T-cell (primary cell): Measurements from ENCODE around the gene PTP4A2. TPM values are rescaled to one million over a fixed set of nuclear protein-coding genes. Genes with fewer than 3 reads are reported as not detected.

Source experiments
- ATAC-seq, 4 experiments: fragments of 200-7000 bp in 3 of 4; fragments of 150-1000 bp in 1 of 4; cut with Tn5 transposase; replicated peaks in 1 of 4; 1 replicate in 3 of 4; 2 replicates in 1 of 4; pipeline ENCODE4 v1.10.0; 2021; ENCODE audit warnings: moderate library complexity in 3 of 4, mild to moderate bottlenecking in 2 of 4, moderate number of reproducible peaks in 1 of 4
- CTCF ChIA-PET, 2 donors: fragments of 300-600 bp; sonication (Branson Sonifier 250); formaldehyde crosslinking; loops; one replicate each; lab custom pipeline; 2022; ENCODE audit warnings: antibody characterized with exemption in 2 of 2; lab: Charles Lee
- POLR2A ChIA-PET, 2 donors: fragments of 300-600 bp; sonication (Branson Sonifier 250); formaldehyde crosslinking; loops; one replicate each; lab custom pipeline; 2022; ENCODE audit warnings: antibody characterized with exemption in 2 of 2; lab: Charles Lee
- DNase-seq, 35 experiments: peaks; one replicate each; pipeline versions ENCODE4 v3.0.0 to v3.0.0-alpha.2; 2013 to 2023
- H3K27ac ChIP-seq: one replicate; pipeline ENCODE4 v1.5.1; 2013; ENCODE audit warnings: low read length
- H3K27me3 ChIP-seq, 2 experiments: replicated peaks in 1 of 2; 1 replicate in 1 of 2; 2 replicates in 1 of 2; pipeline versions ENCODE4 v1.6.1 to v1.7.0; 2013; ENCODE audit warnings: low read length in 1 of 2, mixed read lengths in 1 of 2; ENCODE audit not compliant: control insufficient read depth in 2 of 2, insufficient read depth in 2 of 2; ENCODE audit errors: extremely low read depth in 1 of 2
- H3K36me3 ChIP-seq, 2 donors: 1 replicate in 1 of 2; 2 replicates in 1 of 2; pipeline versions ENCODE4 v1.6.1 to v1.7.0; 2013; ENCODE audit warnings: low read length in 1 of 2; ENCODE audit not compliant: control insufficient read depth in 2 of 2, insufficient read depth in 1 of 2; ENCODE audit errors: extremely low read depth in 1 of 2
- H3K4me1 ChIP-seq, 2 experiments: 1 replicate in 1 of 2; 2 replicates in 1 of 2; pipeline versions ENCODE4 v1.6.1 to v1.7.0; 2013; ENCODE audit warnings: low read length in 2 of 2, mixed read lengths in 1 of 2; ENCODE audit not compliant: insufficient read depth in 2 of 2, control insufficient read depth in 1 of 2; ENCODE audit errors: extremely low read depth in 1 of 2
- H3K4me3 ChIP-seq, 2 donors: 1 replicate in 1 of 2; 2 replicates in 1 of 2; pipeline versions ENCODE4 v1.5.1 to v1.7.0; 2013; ENCODE audit warnings: mild to moderate bottlenecking in 2 of 2, low read length in 1 of 2, moderate library complexity in 1 of 2; ENCODE audit not compliant: control insufficient read depth in 1 of 2; ENCODE audit errors: extremely low read depth in 1 of 2
- H3K9me3 ChIP-seq: 2 replicates; pipeline ENCODE4 v1.7.0; 2013
- H3K27ac Mint-ChIP-seq, 2 donors: one replicate each; pipeline ENCODE4 v1.8.0; 2020 to 2021; ENCODE audit warnings: mild to moderate bottlenecking in 2 of 2, mixed read lengths in 2 of 2
- H3K27me3 Mint-ChIP-seq, 2 donors: one replicate each; pipeline ENCODE4 v1.8.0; 2021 to 2022; ENCODE audit warnings: mixed read lengths in 2 of 2
- H3K36me3 Mint-ChIP-seq: one replicate; pipeline ENCODE4 v1.8.0; 2021; ENCODE audit warnings: mixed read lengths
- H3K4me1 Mint-ChIP-seq, 3 donors: one replicate each; pipeline ENCODE4 v1.8.0; 2020 to 2022; ENCODE audit warnings: mixed read lengths in 3 of 3, mild to moderate bottlenecking in 1 of 3
- H3K4me3 Mint-ChIP-seq, 3 donors: one replicate each; pipeline ENCODE4 v1.8.0; 2020 to 2022; ENCODE audit warnings: mild to moderate bottlenecking in 3 of 3, mixed read lengths in 3 of 3, moderate library complexity in 3 of 3
- H3K9me3 Mint-ChIP-seq, 3 donors: one replicate each; pipeline ENCODE4 v1.8.0; 2020 to 2022; ENCODE audit warnings: mixed read lengths in 3 of 3
- WGBS: methylation state at CpG from one replicate; pipeline ENCODE4 v1.1.5; 2013; ENCODE audit warnings: missing lambda C conversion rate; ENCODE audit not compliant: insufficient coverage; 5-methylcytosine and 5-hydroxymethylcytosine counted together
- total RNA-seq, 35 experiments: library from RNA in 6 of 35; stranded (reverse) in 6 of 35; fragments of 120-200 nt in 1 of 35; gene quantifications; one replicate each; pipeline versions ENCODE4 v1.2.1 to v1.2.4 and lab custom pipeline; 2013 to 2026

Gene PTP4A2
- total RNA-seq, 5 donors from 2014 or later (not counting 1 experiment from before 2014, with no cell fraction given): 187 to 341 (median 224) TPM

DNA sequence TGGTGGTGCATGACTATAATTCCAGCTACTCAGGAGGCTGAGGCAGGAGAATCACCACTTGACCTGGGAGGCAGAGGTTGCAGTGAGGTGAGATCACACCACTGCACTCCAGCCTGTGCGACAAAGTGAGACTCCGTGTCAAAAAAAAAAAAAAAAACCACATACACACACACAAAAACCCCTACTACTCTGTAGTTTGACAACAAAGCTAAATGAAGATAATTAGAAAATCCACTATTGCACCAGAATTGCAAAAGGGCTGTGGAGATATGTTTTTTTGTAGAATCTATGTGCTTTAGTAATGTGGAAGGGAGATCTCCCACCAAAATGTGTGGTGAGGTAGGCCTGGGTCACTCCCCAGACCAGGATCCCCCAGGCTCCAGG, 43.3 kb upstream of the PTP4A2 start:
- CTCF ChIA-PET: interaction anchor here (0.6 to 1.2 kb wide), 5 partner anchors 9 to 92 kb away, joined by 3 to 7 read pairs (median 4); no protein-coding TSS in a partner anchor
- peak overlapping the region; percentile 90 to 95 for H3K27ac Mint-ChIP-seq
- no peaks in the 10 kb centered on the region for H3K9me3 Mint-ChIP-seq
- Histone ChIP-seq H3K9me3 (no peaks in the 10 kb centered on the region), H3K36me3 (no peaks in the 10 kb centered on the region), H3K4me3 (no peak overlapping the region), H3K27ac (peak overlapping the region; percentile 72), H3K27me3 (no peaks in the 10 kb centered on the region), H3K4me1 (peaks cover 40 to 53% of the 10 kb centered on the region in 2 experiments)
- peaks cover 48 to 57% (median 49%) of the 10 kb centered on the region in 3 donors for H3K4me1 Mint-ChIP-seq
- WGBS: no CpG with 5 or more reads among the region's 2 CpGs
- H3K36me3 Mint-ChIP-seq: no peaks in the 10 kb centered on the region
- DNase-seq (peak in 4 of 35 experiments; percentile 6 to 30 (median 10)), ATAC-seq (peak in 1 of 4 experiments; percentile 21)
- POLR2A ChIA-PET: no interaction called here
- H3K4me3 Mint-ChIP-seq: peak overlapping the region in 1 of 3 donors; percentile 71
- H3K27me3 Mint-ChIP-seq: no peaks in the 10 kb centered on the region

DNA sequence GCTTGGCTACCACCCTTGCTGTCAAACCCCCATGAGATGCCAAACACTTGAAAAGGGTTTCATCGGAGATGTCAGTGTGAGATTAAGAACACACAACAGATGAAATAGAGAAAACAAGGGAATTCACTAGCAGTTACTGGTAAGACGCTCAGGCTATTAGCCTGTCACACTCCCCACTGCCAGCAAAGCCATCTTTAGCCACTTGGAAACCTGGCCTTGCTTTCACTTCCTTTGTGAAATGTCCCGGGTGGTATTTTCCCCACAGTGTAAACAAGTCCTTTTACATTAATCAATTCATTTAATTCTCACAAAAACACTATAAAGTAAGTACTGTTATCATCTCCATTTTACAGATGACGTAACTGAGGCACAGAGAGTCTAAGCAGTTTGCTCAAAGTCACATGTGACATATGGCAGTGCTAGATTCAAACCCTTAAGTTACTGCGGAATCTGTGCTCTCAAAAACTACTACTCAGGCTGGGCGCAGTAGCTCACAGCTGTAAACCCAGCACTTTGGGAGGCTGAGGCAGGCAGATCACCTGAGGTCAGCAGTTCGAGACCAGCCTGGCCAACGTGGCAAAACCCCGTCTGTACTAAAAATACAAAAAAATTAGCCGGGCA, 42.8 kb upstream of the PTP4A2 start:
- POLR2A ChIA-PET: no interaction called here
- 83% methylated on average over 9 of the region's 10 CpGs for WGBS
- H3K4me1 ChIP-seq: peaks cover 38 to 50% of the 10 kb centered on the region in 2 experiments

DNA sequence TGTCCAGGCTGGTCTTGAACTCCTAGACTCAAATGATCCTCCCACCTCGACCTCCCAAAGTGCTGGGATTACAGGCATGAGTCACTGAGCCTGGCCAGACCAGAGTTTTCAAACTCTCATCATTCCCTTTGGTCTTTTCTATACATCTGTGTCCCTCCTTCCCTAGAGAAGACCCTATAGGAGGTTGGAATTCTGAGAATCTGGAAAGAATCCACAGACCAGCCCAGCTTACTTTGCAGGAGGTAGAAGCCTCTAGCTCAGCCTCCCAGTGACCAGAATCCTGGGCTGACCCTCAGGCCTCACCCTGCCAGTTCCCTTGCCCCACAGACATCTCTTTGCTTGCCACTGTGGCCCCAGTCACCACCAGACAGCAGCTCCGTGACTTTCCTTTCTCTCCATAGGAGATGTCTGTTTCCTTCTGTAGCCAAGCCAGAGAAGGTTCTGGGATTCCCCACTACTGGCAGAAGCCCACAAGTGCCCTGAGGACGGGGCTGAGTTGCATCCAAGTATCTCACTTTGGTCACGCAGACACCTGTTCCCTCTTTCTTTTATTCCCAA, 40.8 kb upstream of the PTP4A2 start:
- POLR2A ChIA-PET: no interaction called here

More for the DNA sequence above, 42.8 kb upstream of the PTP4A2 start:
- Mint-ChIP-seq H3K9me3 (no peaks in the 10 kb centered on the region), H3K4me3 (peak overlapping the region in 1 of 3 donors; percentile 71), H3K36me3 (no peaks in the 10 kb centered on the region), H3K27ac (peak overlapping the region; percentile 90 to 95), H3K4me1 (peaks cover 48 to 57% (median 49%) of the 10 kb centered on the region in 3 donors), H3K27me3 (no peaks in the 10 kb centered on the region)
- CTCF ChIA-PET: interaction anchor here in 1 of 2 donors (0.6 kb wide), 1 partner anchor 24 kb away, joined by 7 read pairs; no protein-coding TSS in a partner anchor
- H3K27me3 ChIP-seq: no peaks in the 10 kb centered on the region
- DNase-seq: no peak
- peak overlapping the region; percentile 72 for H3K27ac ChIP-seq
- no peak overlapping the region for H3K4me3 ChIP-seq
- no peaks in the 10 kb centered on the region for H3K36me3 ChIP-seq
- no peaks in the 10 kb centered on the region for H3K9me3 ChIP-seq
- no peak for ATAC-seq

GRCh38 chr1:31977385-31978131, 39.4 kb upstream of the PTP4A2 start:
- Mint-ChIP-seq H3K27ac (peak overlapping the region; percentile 15 to 49), H3K4me1 (peaks cover 19 to 30% (median 22%) of the 10 kb centered on the region in 3 donors), H3K36me3 (no peaks in the 10 kb centered on the region), H3K9me3 (no peaks in the 10 kb centered on the region), H3K4me3 (no peak overlapping the region), H3K27me3 (no peaks in the 10 kb centered on the region)
- H3K4me3 ChIP-seq: no peak overlapping the region
- DNase-seq (peak in 1 of 35 experiments; percentile 21), ATAC-seq (no peak)
- CTCF ChIA-PET: interaction anchor here in 1 of 2 donors (0.5 kb wide), 1 partner anchor 74 kb away, joined by 3 read pairs; no protein-coding TSS in a partner anchor
- H3K4me1 ChIP-seq: peaks cover 12 to 20% of the 10 kb centered on the region in 2 experiments
- H3K27me3 ChIP-seq: no peaks in the 10 kb centered on the region
- H3K36me3 ChIP-seq: no peaks in the 10 kb centered on the region
- 100% methylated on average over 4 of the region's 6 CpGs for WGBS
- POLR2A ChIA-PET: no interaction called here
- no peak overlapping the region for H3K27ac ChIP-seq
- H3K9me3 ChIP-seq: no peaks in the 10 kb centered on the region

More for the DNA sequence above, 40.8 kb upstream of the PTP4A2 start:
- Histone ChIP-seq H3K27me3 (no peaks in the 10 kb centered on the region), H3K9me3 (no peaks in the 10 kb centered on the region), H3K36me3 (no peaks in the 10 kb centered on the region), H3K4me3 (no peak overlapping the region), H3K4me1 (peaks cover 24 to 30% of the 10 kb centered on the region in 2 experiments), H3K27ac (no peak overlapping the region)
- Mint-ChIP-seq H3K4me3 (no peak overlapping the region), H3K27me3 (no peaks in the 10 kb centered on the region), H3K36me3 (no peaks in the 10 kb centered on the region), H3K27ac (peak overlapping the region in 1 of 2 donors; percentile 28), H3K4me1 (peaks cover 33 to 44% (median 36%) of the 10 kb centered on the region in 3 donors), H3K9me3 (no peaks in the 10 kb centered on the region)
- ATAC-seq (no peak), DNase-seq (no peak)
- WGBS: 85% methylated on average over 2 of the region's 4 CpGs
- CTCF ChIA-PET: interaction anchor here in 1 of 2 donors (1.1 kb wide), 1 partner anchor 25 kb away, joined by 3 read pairs; no protein-coding TSS in a partner anchor

GRCh38 chr1:31976401-31976800, 38.2 kb upstream of the PTP4A2 start:
- CTCF ChIA-PET: no interaction called here
- Mint-ChIP-seq H3K36me3 (no peaks in the 10 kb centered on the region), H3K9me3 (no peaks in the 10 kb centered on the region), H3K4me1 (peaks cover 8 to 19% (median 11%) of the 10 kb centered on the region in 3 donors), H3K4me3 (no peak overlapping the region), H3K27me3 (no peaks in the 10 kb centered on the region), H3K27ac (no peak overlapping the region)
- Histone ChIP-seq H3K36me3 (no peaks in the 10 kb centered on the region), H3K4me3 (no peak overlapping the region), H3K4me1 (peaks cover 7 to 8% of the 10 kb centered on the region in 2 experiments), H3K27me3 (no peaks in the 10 kb centered on the region), H3K27ac (no peak overlapping the region), H3K9me3 (no peaks in the 10 kb centered on the region)
- DNase-seq (no peak), ATAC-seq (no peak)
- POLR2A ChIA-PET: interaction anchor here in 1 of 2 donors (0.7 kb wide), 1 partner anchor 302 kb away, joined by 3 read pairs; no protein-coding TSS in a partner anchor
- 83% methylated on average over 1 of the region's 1 CpG for WGBS

- ATAC-seq (no peak), DNase-seq (no peak)
- Histone ChIP-seq H3K9me3 (no peaks in the 10 kb centered on the region), H3K27me3 (no peaks in the 10 kb centered on the region), H3K36me3 (no peaks in the 10 kb centered on the region), H3K27ac (no peak overlapping the region), H3K4me1 (no peaks in the 10 kb centered on the region), H3K4me3 (no peak overlapping the region)
- Mint-ChIP-seq H3K36me3 (no peaks in the 10 kb centered on the region), H3K4me3 (no peak overlapping the region), H3K27ac (no peak overlapping the region), H3K9me3 (no peaks in the 10 kb centered on the region), H3K4me1 (no peaks in the 10 kb centered on the region), H3K27me3 (no peaks in the 10 kb centered on the region)
- ChIA-PET POLR2A (no interaction called here), CTCF (no interaction called here)
- WGBS: 40% methylated on average over 1 of the region's 3 CpGs
Measured at GRCh38 chr1:31970873-31971272, 32.7 kb upstream of the PTP4A2 start.
